Right ventricle myocardium inferior (tissue), 1 donor: ENCODE results near the gene MEMO1. TPM values are rescaled to one million over a fixed set of nuclear protein-coding genes. Genes with fewer than 3 reads are reported as not detected.
A peak's percentile ranks its signal among the peaks of the same experiment; 100 is the strongest.
"Not testable (repeated sequence)": the region's sequence is repeated elsewhere in the genome, so short reads cannot be mapped to it uniquely, and the experiment has no call there.

ENCODE experiments used
- ATAC-seq: fragments of 200-7000 bp; cut with Tn5 transposase; one replicate; pipeline ENCODE4 v1.9.1; 2020; ENCODE audit warnings: mild to moderate bottlenecking, moderate library complexity
- DNase-seq: peaks from one replicate; pipeline ENCODE4 v3.0.0; 2021; ENCODE audit errors: missing footprints
- intact Hi-C: fragments of 100-400 bp; cut with DNase I; formaldehyde crosslinking; loops from one replicate; pipeline ENCODE4 v1.11.0; 2022
- long read RNA-seq: library from polyadenylated mRNA; unstranded; transcript quantifications from one replicate; pipeline ENCODE4 v2.0.0, GENCODE V29; 2021
- total RNA-seq: library from RNA; stranded (reverse); fragmentation: NEBNext Ultra II Directional; extraction: Animal tissue kit (Norgen Biotek cat#: 25700); gene quantifications from one replicate; pipeline ENCODE4 v1.2.1, GENCODE V29; 2021
- donor health status: DM: no; HTN: yes; CAD: no; lungs with severe emphysema.

MEMO1 gene
- 50.0 TPM for total RNA-seq
- long read RNA-seq, full-length matches to known transcripts = 19 of 26 reads
- long read RNA-seq, partial matches to known transcripts = 1 of 26 reads
- long read RNA-seq, other reads (novel, unspliced or antisense) = 6 of 26 reads

- peak; percentile 97 for DNase-seq
- intact Hi-C loops = loop anchor here (1.0 kb wide), 2 partner anchors 52 to 154 kb away; partner anchors contain the start of genes SLC30A6 and SPAST
- peak; percentile 88 for ATAC-seq
Observed at GRCh38 chr2:32010670-32011484, at the start of gene MEMO1. Gene MEMO1, minus strand, starts transcription at chr2:32011008. Its CDS starts 761 bp downstream, at chr2:32010247.

GRCh38 chr2:32060266-32060665 lies 49.5 kb upstream of the MEMO1 start:
- intact Hi-C loops = loop anchor here (10.0 kb wide), 1 partner anchor 105 kb away; the partner anchor contains the start of gene SLC30A6
- DNase-seq (no peak), ATAC-seq (no peak)

GRCh38 chr2:32058130-32058529 lies 47.3 kb upstream of the MEMO1 start:
- DNase-seq (no peak), ATAC-seq (no peak)
- intact Hi-C loops = no loop called here

- ATAC-seq, DNase-seq, intact Hi-C loops: not testable (repeated sequence)
Observed at GRCh38 chr2:32054583-32054982, 43.8 kb upstream of the MEMO1 start.

GRCh38 chr2:32051836-32052439 lies 41.1 kb upstream of the MEMO1 start:
- intact Hi-C loops = no loop called here
- ATAC-seq = no peak

GRCh38 chr2:32043561-32043960 lies 32.8 kb upstream of the MEMO1 start:
- ATAC-seq (no peak), DNase-seq (no peak)
- intact Hi-C loops = no loop called here

More at GRCh38 chr2:32051836-32052439, 41.1 kb upstream of the MEMO1 start:
- no peak for DNase-seq

GRCh38 chr2:32039447-32040219 lies 28.8 kb upstream of the MEMO1 start, which contains the start of gene DPY30:
Gene DPY30, minus strand, starts transcription at chr2:32039805. Its CDS starts 349 bp downstream, at chr2:32039456.
- intact Hi-C loops = loop anchor here (2.0 kb wide), 1 partner anchor 23 kb away; the partner anchor contains the start of gene SPAST
- DNase-seq = peak; percentile 98
- peak; percentile 98 for ATAC-seq

GRCh38 chr2:32034198-32034887 lies 23.5 kb upstream of the MEMO1 start:
- DNase-seq, intact Hi-C loops, ATAC-seq: not testable (repeated sequence)

GRCh38 chr2:32018789-32019482 lies 8.1 kb upstream of the MEMO1 start:
- intact Hi-C loops, ATAC-seq, DNase-seq: not testable (repeated sequence)

- no peak for DNase-seq
- intact Hi-C loops = no loop called here
- no peak for ATAC-seq
Observed at GRCh38 chr2:32012872-32013271, 2.1 kb upstream of the MEMO1 start.

- intact Hi-C loops = no loop called here
- ATAC-seq (no peak), DNase-seq (no peak)
Observed at GRCh38 chr2:32011485-32011960, 715 bp upstream of the MEMO1 start.

- DNase-seq (peak; percentile 81), ATAC-seq (peak; percentile 87)
- intact Hi-C loops = loop anchor here (1.0 kb wide), 2 partner anchors 53 to 155 kb away; partner anchors contain the start of genes SLC30A6 and SPAST
Observed at GRCh38 chr2:32010280-32010669, 533 bp downstream of the MEMO1 start.

- ATAC-seq (no peak), DNase-seq (peak; percentile 82)
- intact Hi-C loops = loop anchor here (1.0 kb wide), 2 partner anchors 54 to 156 kb away; partner anchors contain the start of genes SLC30A6 and SPAST
Observed at GRCh38 chr2:32009516-32010256, 1.1 kb downstream of the MEMO1 start.

GRCh38 chr2:32008805-32009515 lies 1.8 kb downstream of the MEMO1 start:
- DNase-seq = no peak

GRCh38 chr2:32007121-32007391 lies 3.8 kb downstream of the MEMO1 start:
- DNase-seq (no peak), ATAC-seq (no peak)
- intact Hi-C loops = no loop called here

More at GRCh38 chr2:32008805-32009515, 1.8 kb downstream of the MEMO1 start:
- intact Hi-C loops = no loop called here
- ATAC-seq = no peak

- DNase-seq = no peak
- intact Hi-C loops = no loop called here
- ATAC-seq = no peak
Observed at GRCh38 chr2:32005371-32005976, 5.3 kb downstream of the MEMO1 start.
